Colonic mucosa (tissue), 4 donors: ENCODE measurements around the gene SYT2. TPM values are rescaled to one million over a fixed set of nuclear protein-coding genes. Genes with fewer than 3 reads are reported as not detected.
"Not testable (repeated sequence)": the region's sequence is repeated elsewhere in the genome, so short reads cannot be mapped to it uniquely, and the experiment has no call there.

Source experiments
- DNase-seq: peaks from one replicate; pipeline ENCODE4 v3.0.0-alpha.2; 2020
- H3K27ac ChIP-seq: fragments of 200-600 bp; one replicate; pipeline ENCODE4 v1.8.0; 2021
- H3K27me3 ChIP-seq: fragments of 200-600 bp; one replicate; pipeline ENCODE4 v1.8.0; 2021
- H3K36me3 ChIP-seq: fragments of 200-600 bp; one replicate; pipeline ENCODE4 v1.8.0; 2021
- H3K4me1 ChIP-seq: fragments of 200-600 bp; one replicate; pipeline ENCODE4 v1.8.0; 2021; ENCODE audit warnings: mild to moderate bottlenecking
- H3K4me3 ChIP-seq: fragments of 200-600 bp; one replicate; pipeline ENCODE4 v1.8.0; 2021
- H3K9ac ChIP-seq, 2 donors: one replicate each; pipeline ENCODE4 v1.7.0; 2013; ENCODE audit warnings: control low read depth in 2 of 2, low read depth in 2 of 2, low read length in 2 of 2
- H3K9me3 ChIP-seq: fragments of 200-600 bp; one replicate; pipeline ENCODE4 v1.8.0; 2021
- intact Hi-C: fragments of 100-400 bp; cut with DNase I; formaldehyde crosslinking; loops from one replicate; pipeline ENCODE4 v1.14.1; 2022
- total RNA-seq, 2 donors: library from RNA; stranded (reverse); fragmentation: NEBNext Ultra II Directional in 1 of 2; extraction: Animal tissue kit (Norgen Biotek cat#: 25700) in 1 of 2; gene quantifications; one replicate each; pipeline ENCODE4 v1.2.1, GENCODE V29; 2021
- TF ChIP-seq, protein P1 (sequence below): fragments of 200-600 bp; IDR thresholded peaks from one replicate; pipeline ENCODE4 v1.8.0; 2022; ENCODE audit warnings: antibody characterized with exemption, mild to moderate bottlenecking
- donor health status: healthy.
- donor health status: DM: no; HTN: no; CAD: no.
- donor health status: DM: no; HTN: no; CAD: no.

The SYT2 gene
- total RNA-seq, 2 donors from 2014 or later = 0.15 to 0.19 TPM

DNA sequence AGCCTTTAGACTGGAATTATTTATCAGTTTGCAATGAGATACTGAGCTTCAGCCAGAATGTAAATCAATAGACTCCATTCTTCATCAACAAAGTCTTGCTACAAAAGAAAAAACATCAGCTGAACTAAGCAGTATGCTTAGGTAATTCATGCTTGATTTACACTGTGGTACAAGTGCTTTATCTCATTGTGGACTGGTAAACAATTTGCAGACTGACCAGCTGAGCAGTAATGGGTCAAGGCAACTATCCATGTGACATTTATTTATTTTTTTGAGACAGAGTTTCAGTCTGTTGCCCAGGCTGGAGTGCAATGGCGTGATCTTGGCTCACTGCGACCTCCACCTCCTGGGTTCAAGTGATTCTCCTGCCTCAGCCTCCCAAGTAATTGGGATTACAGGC is 39.8 kb upstream of the SYT2 start:
- Histone ChIP-seq H3K4me1 (no peaks in the 10 kb centered on the region), H3K27ac (no peak overlapping the region), H3K4me3 (no peak overlapping the region), H3K9ac (no peak overlapping the region), H3K36me3 (peaks cover 22% of the 10 kb centered on the region), H3K9me3 (no peaks in the 10 kb centered on the region), H3K27me3 (no peaks in the 10 kb centered on the region)
- intact Hi-C loops = no loop called here
- DNase-seq = no peak
- TF ChIP-seq, protein P1, sequence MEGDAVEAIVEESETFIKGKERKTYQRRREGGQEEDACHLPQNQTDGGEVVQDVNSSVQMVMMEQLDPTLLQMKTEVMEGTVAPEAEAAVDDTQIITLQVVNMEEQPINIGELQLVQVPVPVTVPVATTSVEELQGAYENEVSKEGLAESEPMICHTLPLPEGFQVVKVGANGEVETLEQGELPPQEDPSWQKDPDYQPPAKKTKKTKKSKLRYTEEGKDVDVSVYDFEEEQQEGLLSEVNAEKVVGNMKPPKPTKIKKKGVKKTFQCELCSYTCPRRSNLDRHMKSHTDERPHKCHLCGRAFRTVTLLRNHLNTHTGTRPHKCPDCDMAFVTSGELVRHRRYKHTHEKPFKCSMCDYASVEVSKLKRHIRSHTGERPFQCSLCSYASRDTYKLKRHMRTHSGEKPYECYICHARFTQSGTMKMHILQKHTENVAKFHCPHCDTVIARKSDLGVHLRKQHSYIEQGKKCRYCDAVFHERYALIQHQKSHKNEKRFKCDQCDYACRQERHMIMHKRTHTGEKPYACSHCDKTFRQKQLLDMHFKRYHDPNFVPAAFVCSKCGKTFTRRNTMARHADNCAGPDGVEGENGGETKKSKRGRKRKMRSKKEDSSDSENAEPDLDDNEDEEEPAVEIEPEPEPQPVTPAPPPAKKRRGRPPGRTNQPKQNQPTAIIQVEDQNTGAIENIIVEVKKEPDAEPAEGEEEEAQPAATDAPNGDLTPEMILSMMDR = no peak

DNA sequence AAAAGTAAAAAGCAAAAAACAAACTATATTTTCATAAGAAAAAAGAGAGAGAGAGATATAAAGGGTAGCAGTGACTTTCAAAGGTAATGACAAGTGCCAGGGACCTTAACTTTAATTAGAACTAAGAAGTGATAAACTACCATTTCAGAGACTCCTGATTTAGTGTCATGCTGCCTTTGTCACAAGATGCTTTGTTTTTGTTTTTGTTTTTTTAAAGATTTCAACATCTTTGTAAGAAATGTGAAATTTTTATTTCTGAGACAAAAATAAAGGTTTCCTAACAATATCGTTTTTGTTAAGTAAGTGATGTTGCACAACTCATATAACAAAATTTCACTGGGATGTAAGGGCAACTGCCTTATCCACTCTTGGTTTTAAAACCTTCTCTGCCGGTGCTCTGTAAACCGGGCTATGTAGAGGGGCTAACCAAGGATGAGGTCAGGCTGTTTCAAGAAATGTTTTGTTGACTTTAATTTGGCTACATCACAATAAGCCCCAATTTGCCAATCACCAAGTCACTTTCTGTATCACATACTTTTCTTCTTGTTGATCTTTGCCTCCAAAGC is 35.2 kb upstream of the SYT2 start:
- Histone ChIP-seq H3K27ac (no peak overlapping the region), H3K36me3 (peaks cover 19% of the 10 kb centered on the region)

DNA sequence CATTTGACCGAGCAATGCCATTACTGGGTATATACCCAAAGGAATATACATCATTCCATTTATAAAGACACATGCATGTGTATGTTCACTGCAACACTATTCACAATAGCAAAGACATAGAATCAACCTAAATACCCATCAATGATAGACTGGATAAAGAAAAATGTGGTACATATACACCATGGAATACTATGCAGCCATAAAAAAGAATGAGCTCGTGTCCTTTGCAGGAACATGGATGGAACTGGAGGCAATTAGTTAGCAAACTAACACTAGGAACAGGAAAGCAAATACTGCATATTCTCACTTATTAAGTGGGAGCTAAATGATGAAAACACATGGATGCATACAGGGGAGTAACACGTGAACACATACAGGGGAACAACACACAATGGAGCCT is 34.5 kb upstream of the SYT2 start:
- H3K9ac ChIP-seq, H3K9me3 ChIP-seq, H3K4me1 ChIP-seq, H3K4me3 ChIP-seq, DNase-seq, intact Hi-C loops, H3K27me3 ChIP-seq, H3K27ac ChIP-seq: not testable (repeated sequence)
- H3K36me3 ChIP-seq = peaks cover 12% of the 10 kb centered on the region

More for the DNA sequence above, 35.2 kb upstream of the SYT2 start:
- Histone ChIP-seq H3K4me3 (no peak overlapping the region), H3K9me3 (no peaks in the 10 kb centered on the region), H3K9ac (no peak overlapping the region), H3K27me3 (no peaks in the 10 kb centered on the region), H3K4me1 (no peaks in the 10 kb centered on the region)
- intact Hi-C loops = no loop called here
- DNase-seq = no peak
- TF ChIP-seq, protein P1 = no peak

DNA sequence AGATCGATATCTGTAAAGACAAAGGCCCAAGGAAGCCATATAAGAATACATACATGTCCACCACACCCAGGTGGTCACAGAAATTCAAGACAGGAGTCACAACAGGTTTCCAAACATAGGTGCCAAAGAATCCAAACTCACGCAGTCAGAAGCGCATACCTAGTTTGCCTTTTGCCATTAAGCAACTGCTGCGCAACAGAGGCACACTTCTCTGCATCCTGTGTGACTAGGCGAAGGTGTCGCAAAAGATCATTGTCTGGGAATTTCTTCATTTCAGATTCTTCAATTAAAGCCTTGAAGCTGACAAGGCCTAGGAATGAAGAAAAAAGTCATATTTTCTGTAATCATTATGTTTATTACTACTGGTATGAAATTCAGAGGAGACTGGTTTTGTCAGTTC is 32.2 kb upstream of the SYT2 start:
- H3K36me3 ChIP-seq = peaks cover 8% of the 10 kb centered on the region
- no peak for DNase-seq
- TF ChIP-seq, protein P1 = no peak
- no peaks in the 10 kb centered on the region for H3K9me3 ChIP-seq
- H3K4me3 ChIP-seq = no peak overlapping the region
- H3K4me1 ChIP-seq = no peaks in the 10 kb centered on the region
- H3K27me3 ChIP-seq = no peaks in the 10 kb centered on the region
- H3K27ac ChIP-seq = no peak overlapping the region
- intact Hi-C loops = no loop called here
- no peak overlapping the region for H3K9ac ChIP-seq

DNA sequence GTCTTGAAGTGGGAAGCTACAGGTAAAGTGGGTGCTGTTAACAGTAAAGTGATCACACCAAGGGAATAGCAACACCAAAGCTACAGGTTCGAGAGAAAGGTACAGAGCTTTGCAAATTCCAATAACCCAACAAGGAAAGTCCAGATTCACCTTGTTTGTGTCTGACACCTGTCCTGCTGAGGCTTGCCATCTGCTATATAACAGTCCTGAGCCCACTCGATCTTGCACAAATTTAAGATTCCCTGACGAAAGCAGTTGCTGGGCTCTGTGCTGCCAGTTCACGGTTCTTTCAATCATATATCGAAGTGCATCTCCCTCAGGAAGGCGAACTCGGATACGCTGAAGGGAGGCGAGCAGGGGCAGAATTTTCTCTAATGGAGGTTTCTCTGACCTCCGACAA is 23.0 kb upstream of the SYT2 start:
- no peaks in the 10 kb centered on the region for H3K4me1 ChIP-seq
- H3K9me3 ChIP-seq = no peaks in the 10 kb centered on the region
- H3K4me3 ChIP-seq = no peak overlapping the region
- no peaks in the 10 kb centered on the region for H3K27me3 ChIP-seq
- intact Hi-C loops = loop anchor here (10.0 kb wide), 1 partner anchor 262 kb away; no protein-coding TSS in a partner anchor
- H3K36me3 ChIP-seq = peaks cover 14% of the 10 kb centered on the region
- TF ChIP-seq, protein P1 = no peak
- no peak for DNase-seq
- H3K9ac ChIP-seq = no peak overlapping the region
- H3K27ac ChIP-seq = no peak overlapping the region

DNA sequence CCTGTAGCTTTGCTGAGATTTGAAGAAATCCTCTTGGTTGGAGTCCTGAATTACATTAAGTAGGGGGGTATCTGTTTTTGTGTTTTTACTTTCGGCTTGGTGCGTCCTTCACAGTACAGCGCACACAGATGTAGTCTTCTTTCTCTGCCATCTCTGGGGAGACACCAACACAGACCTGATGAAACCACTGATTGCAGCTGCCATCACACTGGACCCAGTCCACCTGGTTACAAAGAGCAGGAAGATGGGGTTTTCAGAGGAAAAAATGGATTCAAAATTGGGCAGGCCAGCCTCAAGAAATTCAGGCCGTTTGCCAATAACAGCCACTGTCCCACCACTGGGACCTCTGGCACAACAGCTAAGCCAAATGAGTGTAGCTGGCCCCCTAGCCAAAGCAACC is 18.7 kb upstream of the SYT2 start:
- intact Hi-C loops = no loop called here
- peaks cover 20% of the 10 kb centered on the region for H3K36me3 ChIP-seq
- no peaks in the 10 kb centered on the region for H3K9me3 ChIP-seq
- H3K27me3 ChIP-seq = no peaks in the 10 kb centered on the region
- DNase-seq = no peak
- TF ChIP-seq, protein P1 = no peak
- no peak overlapping the region for H3K27ac ChIP-seq
- H3K9ac ChIP-seq = no peak overlapping the region
- H3K4me1 ChIP-seq = no peaks in the 10 kb centered on the region
- H3K4me3 ChIP-seq = no peak overlapping the region
